Mucosa of rectum (tissue), 2 donors: ENCODE measurements around the gene CATSPER4.
"Not testable (repeated sequence)": the region's sequence is repeated elsewhere in the genome, so short reads cannot be mapped to it uniquely, and the experiment has no call there.

Experiments used
- H3K27ac ChIP-seq, 2 donors: one replicate each; pipeline ENCODE4 v1.7.0; 2013; ENCODE audit warnings: inconsistent platforms in 2 of 2, low read depth in 2 of 2, low read length in 2 of 2
- H3K27me3 ChIP-seq, 2 donors: one replicate each; pipeline ENCODE4 v1.7.0; 2013; ENCODE audit warnings: low read length in 2 of 2; ENCODE audit not compliant: control insufficient read depth in 2 of 2, insufficient read depth in 2 of 2
- H3K36me3 ChIP-seq, 2 donors: one replicate each; pipeline ENCODE4 v1.7.0; 2013; ENCODE audit warnings: low read length in 2 of 2; ENCODE audit not compliant: control insufficient read depth in 2 of 2, insufficient read depth in 2 of 2
- H3K4me1 ChIP-seq, 2 donors: one replicate each; pipeline ENCODE4 v1.7.0; 2013; ENCODE audit warnings: low read length in 2 of 2, mild to moderate bottlenecking in 1 of 2; ENCODE audit not compliant: control insufficient read depth in 2 of 2, insufficient read depth in 2 of 2
- H3K4me3 ChIP-seq, 2 donors: one replicate each; pipeline ENCODE4 v1.7.0; 2013; ENCODE audit warnings: low read length in 2 of 2
- H3K9ac ChIP-seq, 2 donors: one replicate each; pipeline ENCODE4 v1.7.0; 2013; ENCODE audit warnings: low read length in 2 of 2, low read depth in 1 of 2, mild to moderate bottlenecking in 1 of 2
- H3K9me3 ChIP-seq, 2 donors: one replicate each; pipeline ENCODE4 v1.7.0; 2013; ENCODE audit warnings: low read length in 2 of 2; ENCODE audit not compliant: control insufficient read depth in 2 of 2
- donor health status: healthy.
- donor health status: Normal muscosa, but diverticular disease.

The CATSPER4 gene

DNA sequence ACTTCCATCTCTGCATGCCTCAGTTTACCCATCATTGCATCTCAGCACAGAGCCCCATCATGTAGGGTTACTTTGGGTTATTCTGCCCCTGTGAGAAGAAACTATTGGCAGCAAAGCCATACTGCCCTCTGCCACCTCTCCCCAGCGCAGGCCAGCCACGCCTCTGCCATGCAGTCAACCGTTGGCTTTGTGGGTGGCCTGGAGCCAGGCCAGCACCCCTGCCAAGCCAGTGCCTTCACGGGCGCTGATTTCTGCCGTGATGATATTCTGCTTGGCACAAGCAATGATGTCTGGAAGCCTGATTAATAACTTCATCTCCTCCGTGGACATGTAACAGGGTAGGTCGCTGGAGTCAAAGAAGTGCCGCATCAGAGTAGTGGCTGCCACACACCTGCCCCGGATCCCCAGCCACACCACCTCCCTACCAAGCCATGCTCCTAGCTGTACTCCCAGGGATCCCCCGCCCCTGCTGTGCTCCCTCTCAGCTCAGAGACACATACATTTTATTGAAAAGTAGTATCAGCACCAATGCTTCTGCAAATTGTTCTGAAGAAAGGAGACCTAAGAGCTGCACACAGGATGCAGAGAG, 28.6 kb downstream of the CATSPER4 start:
- peaks cover 2 to 6% of the 10 kb centered on the region in 2 donors for H3K4me1 ChIP-seq
- no peaks in the 10 kb centered on the region for H3K27me3 ChIP-seq
- no peak overlapping the region for H3K9ac ChIP-seq
- no peaks in the 10 kb centered on the region for H3K36me3 ChIP-seq
- no peak overlapping the region for H3K27ac ChIP-seq
- no peak overlapping the region for H3K4me3 ChIP-seq
- no peaks in the 10 kb centered on the region for H3K9me3 ChIP-seq

DNA sequence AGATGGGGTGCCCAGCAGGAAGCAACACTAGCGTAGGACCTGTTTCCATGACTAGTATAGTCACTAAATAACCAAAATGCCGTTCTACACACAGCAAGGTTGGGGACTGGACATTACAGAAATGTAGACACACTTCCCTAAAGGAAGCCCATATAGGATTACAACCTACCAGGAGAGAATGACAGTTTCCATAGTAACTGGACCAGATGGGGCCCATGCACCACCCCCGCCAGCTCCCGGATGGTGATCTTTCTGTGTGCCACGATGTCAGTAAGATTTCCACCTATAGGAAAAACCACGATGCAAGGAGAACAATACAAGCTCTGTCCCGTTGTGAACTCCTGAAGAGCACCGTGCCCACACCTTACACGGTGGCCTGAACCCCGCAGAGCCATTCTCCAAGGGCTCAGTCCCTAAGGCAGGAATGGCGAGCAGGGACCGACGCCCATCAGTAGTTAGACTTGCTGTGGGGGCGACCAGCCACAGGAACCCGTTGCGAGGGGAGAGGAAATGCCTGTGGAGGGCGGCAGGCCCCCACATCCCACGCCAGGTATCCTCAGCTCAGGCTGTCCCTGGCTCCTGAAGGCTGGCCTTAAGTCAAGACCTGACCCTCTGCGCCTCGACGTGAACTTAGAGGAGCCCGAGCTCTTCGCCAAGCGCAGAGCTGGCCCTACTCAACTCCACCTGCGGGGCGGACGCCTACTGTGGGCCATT, 30.0 kb downstream of the CATSPER4 start:
- Histone ChIP-seq H3K36me3 (no peaks in the 10 kb centered on the region), H3K27me3 (peaks cover 0 to 4% of the 10 kb centered on the region in 2 donors), H3K4me3 (no peak overlapping the region), H3K4me1 (peaks cover 3 to 10% of the 10 kb centered on the region in 2 donors), H3K9ac (no peak overlapping the region), H3K27ac (no peak overlapping the region), H3K9me3 (no peaks in the 10 kb centered on the region)

DNA sequence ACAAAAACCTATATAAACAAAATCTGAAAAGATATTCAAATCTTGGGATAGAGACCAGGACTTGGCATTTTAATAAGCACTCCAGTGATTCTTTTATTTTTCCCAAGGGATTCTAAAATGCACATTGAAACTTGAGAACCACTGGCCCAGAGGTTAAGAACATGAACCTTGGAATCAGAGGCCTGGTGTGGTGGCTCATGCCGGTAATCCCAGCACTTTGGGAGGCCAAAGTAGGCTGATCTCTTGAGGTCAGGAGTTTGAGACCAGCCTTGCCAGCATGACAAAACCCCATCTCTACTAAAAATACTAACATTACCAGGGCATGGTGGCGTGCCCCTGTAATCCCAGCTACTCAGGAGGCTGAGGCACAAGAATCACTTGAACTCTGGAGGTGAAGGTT, 30.7 kb downstream of the CATSPER4 start:
- no peak overlapping the region for H3K4me3 ChIP-seq
- H3K9me3 ChIP-seq = no peaks in the 10 kb centered on the region
- no peaks in the 10 kb centered on the region for H3K36me3 ChIP-seq
- H3K27ac ChIP-seq = no peak overlapping the region
- peaks cover 3 to 4% of the 10 kb centered on the region in 2 donors for H3K27me3 ChIP-seq
- no peak overlapping the region for H3K9ac ChIP-seq
- peaks cover 6 to 14% of the 10 kb centered on the region in 2 donors for H3K4me1 ChIP-seq

DNA sequence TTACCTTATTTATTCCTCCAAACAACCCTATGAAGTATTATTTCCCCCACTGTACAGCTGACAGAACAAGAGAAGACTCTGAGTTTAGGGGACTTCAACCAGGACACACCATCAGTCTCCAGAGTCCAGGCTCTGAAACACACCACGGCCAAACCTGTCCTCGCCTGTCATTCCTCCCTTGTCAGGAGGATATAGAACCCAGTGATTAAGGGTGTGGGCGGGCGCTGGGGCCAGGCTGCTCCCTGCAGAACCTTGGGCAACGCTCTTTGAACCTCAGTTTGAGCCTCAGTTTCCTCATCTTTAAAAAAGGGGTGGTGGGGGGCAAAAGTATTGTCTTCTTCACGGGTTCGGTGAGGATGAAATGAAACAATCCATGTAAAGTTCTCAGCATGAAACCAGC, 34.2 kb downstream of the CATSPER4 start:
- H3K4me1 ChIP-seq = peaks cover 6 to 12% of the 10 kb centered on the region in 2 donors
- no peaks in the 10 kb centered on the region for H3K9me3 ChIP-seq
- no peaks in the 10 kb centered on the region for H3K36me3 ChIP-seq
- no peak overlapping the region for H3K4me3 ChIP-seq
- no peak overlapping the region for H3K27ac ChIP-seq
- H3K27me3 ChIP-seq = peaks cover 4 to 11% of the 10 kb centered on the region in 2 donors
- H3K9ac ChIP-seq = no peak overlapping the region

DNA sequence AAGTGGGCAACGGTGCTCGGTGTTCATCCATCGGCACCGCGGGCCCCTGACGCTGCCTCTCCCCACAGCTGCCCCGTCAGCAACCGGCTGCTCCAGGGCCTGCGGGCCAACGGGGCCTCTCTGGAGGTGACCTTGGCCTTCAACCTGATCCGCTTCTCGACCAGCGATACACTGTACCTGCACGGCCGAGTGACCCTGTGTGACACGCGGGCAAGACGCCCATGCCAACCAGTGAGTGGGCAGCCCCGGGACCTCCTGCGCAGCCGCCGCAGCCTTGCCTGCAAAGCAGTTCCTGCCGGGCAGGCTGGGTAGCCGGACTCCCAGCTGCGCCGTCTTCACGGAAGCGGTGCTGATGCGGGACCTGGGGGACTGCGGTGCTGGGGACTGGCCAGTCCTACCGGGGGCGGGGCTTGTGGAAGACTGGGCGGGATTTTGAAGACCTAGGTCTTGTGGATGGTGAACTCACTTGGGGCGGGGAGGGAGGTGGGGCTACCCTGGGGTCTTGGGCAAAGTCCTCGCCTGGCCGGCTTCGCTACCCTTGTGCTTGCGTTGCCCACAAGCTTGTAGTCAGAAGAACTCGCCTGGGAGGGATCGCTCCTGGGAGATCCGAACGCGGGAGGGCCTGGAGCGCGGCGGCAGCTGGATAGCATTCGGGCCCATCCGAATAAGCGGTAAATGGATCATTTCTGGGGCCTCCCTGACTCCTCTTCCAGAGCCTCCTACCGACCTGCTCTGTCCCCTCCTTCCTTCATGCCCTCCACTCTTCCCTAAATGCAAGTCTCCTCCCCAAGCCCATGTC, 34.8 kb downstream of the CATSPER4 start:
- Histone ChIP-seq H3K27ac (no peak overlapping the region), H3K9ac (peak overlapping the region in 1 of 2 donors; percentile 32), H3K4me3 (peak overlapping the region; percentile 43 to 60), H3K36me3 (no peaks in the 10 kb centered on the region), H3K27me3 (peaks cover 4 to 11% of the 10 kb centered on the region in 2 donors), H3K9me3 (no peaks in the 10 kb centered on the region), H3K4me1 (peaks cover 6 to 12% of the 10 kb centered on the region in 2 donors)

DNA sequence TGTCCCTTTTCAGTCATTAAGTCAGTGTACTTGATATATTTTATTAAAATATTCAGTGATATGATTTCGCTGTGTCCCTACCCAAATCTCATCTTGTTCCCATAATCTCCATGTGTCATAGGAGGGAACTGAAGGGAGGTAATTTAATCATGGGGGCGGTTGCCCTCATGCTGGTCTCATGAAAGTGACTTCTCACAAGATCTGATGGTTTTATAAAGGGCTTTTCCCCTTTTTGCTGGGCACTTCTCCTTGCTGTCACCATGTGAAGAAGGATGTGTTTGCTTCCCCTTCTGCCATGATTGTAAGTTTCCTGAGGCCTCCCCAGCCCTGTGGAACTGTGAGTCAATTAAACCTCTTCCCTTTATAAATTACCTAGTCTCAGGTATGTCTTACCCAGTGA, 40.3 kb downstream of the CATSPER4 start:
- not testable (repeated sequence) for H3K27me3 ChIP-seq, H3K36me3 ChIP-seq, H3K9ac ChIP-seq, H3K4me3 ChIP-seq, H3K9me3 ChIP-seq, H3K27ac ChIP-seq
- H3K4me1 ChIP-seq = peaks cover 12 to 16% of the 10 kb centered on the region in 2 donors

DNA sequence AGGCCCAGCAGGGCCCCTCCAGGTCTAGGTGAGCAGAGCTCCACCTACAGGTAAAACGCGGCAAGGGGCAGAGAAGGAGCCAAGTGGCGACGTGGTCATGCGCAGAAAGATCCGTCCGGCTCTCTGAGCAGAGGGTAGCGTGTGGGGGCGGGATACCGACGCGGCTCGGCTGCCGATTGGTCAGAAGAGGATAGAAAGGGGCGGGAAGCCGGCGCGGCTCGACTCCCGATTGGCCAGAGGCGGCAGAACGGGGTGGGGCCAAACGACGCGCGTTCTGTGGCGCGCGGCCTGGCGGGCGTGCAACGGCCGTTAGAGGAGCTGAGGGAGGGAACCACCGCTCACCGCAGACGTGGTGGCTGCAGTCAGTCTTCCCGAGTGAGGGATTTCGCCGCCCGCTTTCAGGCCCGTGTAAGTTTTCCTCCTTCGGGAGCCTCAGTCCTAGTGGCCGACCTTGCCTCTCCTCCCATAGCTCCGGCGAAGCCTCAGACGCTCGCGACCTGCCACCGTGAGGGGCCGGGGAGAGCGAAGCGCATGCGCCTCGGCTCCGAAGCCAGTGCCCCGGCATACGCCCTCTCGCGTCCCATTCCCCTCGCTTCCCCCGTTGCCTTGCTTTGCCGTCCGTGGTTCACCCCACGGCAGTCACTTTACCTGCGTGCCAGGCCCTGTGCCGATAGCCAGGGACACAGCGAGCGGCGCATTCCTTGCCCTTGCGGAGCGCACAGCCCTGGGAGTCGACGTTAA, 43.7 kb downstream of the CATSPER4 start, which contains the start of gene CEP85:
Gene CEP85 (plus strand): TSS at position 298 of the 741 bp plus-strand sequence. CDS start 5,584 bp downstream, outside the sequence.
- H3K27me3 ChIP-seq = no peaks in the 10 kb centered on the region
- peak within 1 kb of the TSS; percentile 93 to 97 for H3K4me3 ChIP-seq
- H3K9me3 ChIP-seq = no peaks in the 10 kb centered on the region
- H3K9ac ChIP-seq = peak within 1 kb of the TSS; percentile 86 to 90
- H3K27ac ChIP-seq = peak within 1 kb of the TSS; percentile 89 to 91
- no peaks in the 10 kb centered on the region for H3K36me3 ChIP-seq
- H3K4me1 ChIP-seq = peaks cover 11 to 20% of the 10 kb centered on the region in 2 donors

DNA sequence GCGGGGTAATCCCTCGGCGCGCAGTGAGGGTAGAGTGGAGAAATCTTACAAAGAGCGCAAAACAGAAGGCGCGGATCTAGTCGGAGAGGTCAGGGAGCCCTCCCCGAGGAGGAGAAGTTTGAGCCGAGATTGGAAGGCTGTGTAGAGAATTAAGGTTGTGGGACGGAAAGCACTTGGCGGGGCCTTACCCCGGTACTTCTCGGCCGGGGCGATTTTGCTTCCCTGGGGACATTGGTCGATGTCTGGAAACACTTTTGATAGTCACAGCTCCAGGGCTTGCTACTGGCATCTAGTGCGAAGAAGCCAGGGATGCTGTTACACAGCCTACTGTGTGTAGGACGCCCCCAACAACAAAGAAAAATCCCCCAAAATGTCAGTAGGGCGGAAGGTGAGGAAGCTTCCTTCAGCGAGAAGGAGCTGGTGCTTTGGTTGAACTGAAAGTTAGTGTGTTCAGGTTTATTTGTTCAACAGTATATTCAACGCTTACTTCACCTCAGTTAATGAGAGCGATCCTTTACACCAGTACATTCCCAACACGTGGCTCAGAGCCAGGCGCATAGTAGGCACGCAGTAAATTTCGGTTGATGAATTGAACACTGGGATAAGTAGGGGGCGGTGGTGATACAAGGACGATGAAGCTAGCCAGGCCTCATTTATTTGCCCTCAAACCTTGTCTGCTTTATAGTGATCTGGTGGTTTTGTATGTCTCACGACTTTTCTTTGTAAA, 44.4 kb downstream of the CATSPER4 start:
- no peaks in the 10 kb centered on the region for H3K27me3 ChIP-seq
- H3K4me3 ChIP-seq = peak overlapping the region; percentile 93 to 97
- H3K27ac ChIP-seq = peak overlapping the region; percentile 89 to 91
- peaks cover 11 to 20% of the 10 kb centered on the region in 2 donors for H3K4me1 ChIP-seq
- peak overlapping the region; percentile 86 to 90 for H3K9ac ChIP-seq
- H3K9me3 ChIP-seq = no peaks in the 10 kb centered on the region
- no peaks in the 10 kb centered on the region for H3K36me3 ChIP-seq

DNA sequence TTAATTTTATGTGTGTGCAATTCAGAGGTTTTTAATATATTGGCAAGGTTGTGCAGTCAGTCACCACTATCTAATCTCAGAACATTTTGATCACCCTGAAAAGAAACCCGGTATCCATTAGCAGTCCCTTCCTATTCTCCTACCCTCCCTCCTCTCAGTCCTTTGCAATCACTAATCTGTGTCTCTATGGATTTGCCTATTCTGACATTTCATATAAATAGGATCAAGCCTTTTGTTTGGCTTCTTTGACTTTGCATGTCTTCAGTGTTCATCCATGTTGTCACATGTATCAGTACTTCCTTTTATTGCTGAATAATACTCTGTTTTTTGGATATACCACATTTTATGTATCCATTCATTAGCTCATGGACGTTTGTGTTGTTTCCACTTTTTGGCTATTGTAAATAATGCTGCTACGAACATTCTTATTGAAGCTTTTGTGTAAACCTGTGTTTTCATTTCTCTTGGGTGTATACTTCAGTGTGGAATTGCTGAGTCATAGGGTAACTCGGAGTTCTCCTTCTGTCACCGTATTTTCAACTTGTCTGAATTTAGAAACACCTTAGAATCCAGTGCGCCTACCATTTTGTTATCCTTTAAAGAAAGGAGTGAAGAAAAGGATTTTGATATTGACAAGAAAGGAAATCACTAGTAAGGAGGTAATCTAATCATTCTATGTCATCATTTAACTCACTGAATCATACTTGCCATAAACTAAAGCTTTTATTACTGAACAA, 47.0 kb downstream of the CATSPER4 start:
- peaks cover 11 to 20% of the 10 kb centered on the region in 2 donors for H3K4me1 ChIP-seq
- no peaks in the 10 kb centered on the region for H3K36me3 ChIP-seq
- no peak overlapping the region for H3K4me3 ChIP-seq
- no peaks in the 10 kb centered on the region for H3K27me3 ChIP-seq
- H3K27ac ChIP-seq = no peak overlapping the region
- H3K9ac ChIP-seq = no peak overlapping the region
- no peaks in the 10 kb centered on the region for H3K9me3 ChIP-seq
